Right atrium auricular region (tissue), 2 donors: ENCODE data around the gene GOT1. TPM values are rescaled to one million over a fixed set of nuclear protein-coding genes. Genes with fewer than 3 reads are reported as not detected.
A peak's percentile ranks its signal among the peaks of the same experiment; 100 is the strongest.

Experiments used
- DNase-seq: peaks from one replicate; pipeline ENCODE4 v3.0.0-alpha.2; 2019; ENCODE audit warnings: low spot score
- H3K27ac ChIP-seq, 2 donors: fragments of 200-600 bp; sonication (generic); 1 replicate in 1 of 2; 2 replicates in 1 of 2; pipeline ENCODE4 v1.5.1; 2016 to 2019
- H3K27me3 ChIP-seq, 2 donors: fragments of 200-600 bp; sonication (generic); one replicate each; pipeline versions ENCODE4 v1.5.1 to v1.6.0; 2017 to 2019
- H3K36me3 ChIP-seq: fragments of 200-600 bp; sonication (generic); one replicate; pipeline ENCODE4 v1.5.1; 2016
- H3K4me1 ChIP-seq, 2 donors: fragments of 200-600 bp; sonication (generic); one replicate each; pipeline versions ENCODE4 v1.5.1 to v1.6.0; 2017 to 2019
- H3K4me3 ChIP-seq, 2 donors: fragments of 200-600 bp; sonication (generic); 1 replicate in 1 of 2; 2 replicates in 1 of 2; pipeline ENCODE4 v1.5.1; 2017 to 2019; ENCODE audit warnings: mild to moderate bottlenecking in 1 of 2, moderate library complexity in 1 of 2
- H3K9me3 ChIP-seq, 2 donors: fragments of 200-600 bp; sonication (generic); one replicate each; pipeline ENCODE4 v1.5.1; 2019
- CTCF ChIP-seq, 2 donors: fragments of 200-600 bp; sonication (generic); IDR thresholded peaks; one replicate each; pipeline ENCODE4 v1.5.1; 2019; ENCODE audit warnings: antibody characterized with exemption in 2 of 2
- total RNA-seq, 2 donors: library from RNA; depleted of rRNA; stranded (reverse); fragments of >200 nt; gene quantifications; one replicate each; pipeline ENCODE4 v1.1.0, GENCODE V29; 2016

GOT1 gene
- total RNA-seq, 2 donors from 2014 or later: 289 to 443 TPM

DNA sequence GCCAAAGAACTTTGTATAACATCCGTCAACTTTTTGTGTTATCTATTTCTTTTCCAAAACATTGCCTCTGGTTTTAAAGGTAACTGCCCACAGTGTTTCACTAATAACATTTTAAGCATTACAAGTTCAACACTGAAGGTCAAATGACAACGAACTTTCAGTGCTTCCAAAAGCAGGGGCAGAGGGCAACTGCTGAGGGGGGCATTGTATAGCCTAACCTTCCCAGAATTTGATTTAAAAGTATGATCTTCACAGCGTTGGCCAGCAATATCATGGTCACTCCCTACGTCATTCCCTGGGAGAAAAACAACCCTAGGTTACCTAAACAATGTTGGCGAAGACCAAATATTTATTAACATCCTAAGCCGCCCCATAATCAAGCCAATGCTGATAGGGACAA, 2.5 kb upstream of the GOT1 start:
- H3K9me3 ChIP-seq: no peaks in the 10 kb centered on the region
- DNase-seq: no peak
- peak overlapping the region in 1 of 2 donors; percentile 5 for H3K4me3 ChIP-seq
- no peaks in the 10 kb centered on the region for H3K27me3 ChIP-seq
- TF ChIP-seq CTCF (IDR thresholded peaks at IDR 0.05): no peak
- peak overlapping the region; percentile 88 to 98 for H3K27ac ChIP-seq
- peaks cover 0 to 44% of the 10 kb centered on the region in 2 donors for H3K4me1 ChIP-seq
- H3K36me3 ChIP-seq: peaks cover 5% of the 10 kb centered on the region

- Histone ChIP-seq H3K27me3 (no peaks in the 10 kb centered on the region), H3K36me3 (peaks cover 9% of the 10 kb centered on the region), H3K9me3 (no peaks in the 10 kb centered on the region), H3K27ac (peak overlapping the region; percentile 88 to 98), H3K4me1 (peaks cover 0 to 44% of the 10 kb centered on the region in 2 donors), H3K4me3 (peak overlapping the region; percentile 89 to 91)
- TF ChIP-seq CTCF (IDR thresholded peaks at IDR 0.05): no peak
- DNase-seq: no peak
Observed at GRCh38 chr10:99432047-99432446, 1.6 kb upstream of the GOT1 start.

DNA sequence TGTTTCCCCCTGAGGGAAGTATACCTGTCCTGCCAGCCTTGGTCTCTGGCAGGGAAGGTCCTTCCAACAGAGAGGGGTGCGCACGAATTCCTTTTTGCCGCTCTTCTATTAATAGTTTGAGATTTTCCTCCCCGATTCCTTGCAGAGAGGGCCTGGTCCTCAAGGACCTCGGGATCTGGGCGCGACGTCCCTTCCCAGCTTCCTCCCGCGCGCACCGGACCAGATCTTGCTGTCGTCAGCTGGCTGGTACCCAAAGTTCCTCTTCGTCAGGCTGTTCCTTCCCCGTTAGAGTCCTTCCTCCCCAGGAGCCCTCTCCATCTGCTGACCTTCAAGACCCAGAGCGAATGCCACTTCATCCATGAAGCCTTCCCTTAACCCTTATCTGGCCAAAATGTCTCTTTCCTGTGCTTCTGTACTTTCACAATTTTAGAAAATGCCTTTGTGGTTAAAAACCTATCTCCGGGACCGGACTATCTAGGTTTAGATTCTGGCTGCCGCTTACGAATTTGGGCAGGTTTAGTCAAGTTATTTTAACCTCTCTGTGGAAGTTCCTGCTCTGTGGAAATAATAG, 851 bp upstream of the GOT1 start:
- H3K4me1 ChIP-seq: peaks cover 0 to 40% of the 10 kb centered on the region in 2 donors
- no peaks in the 10 kb centered on the region for H3K27me3 ChIP-seq
- H3K36me3 ChIP-seq: peaks cover 9% of the 10 kb centered on the region
- no peaks in the 10 kb centered on the region for H3K9me3 ChIP-seq
- no peak for TF ChIP-seq CTCF (IDR thresholded peaks at IDR 0.05)
- peak overlapping the region; percentile 89 to 91 for H3K4me3 ChIP-seq
- DNase-seq: peak; percentile 79
- H3K27ac ChIP-seq: peak overlapping the region; percentile 88 to 98

DNA sequence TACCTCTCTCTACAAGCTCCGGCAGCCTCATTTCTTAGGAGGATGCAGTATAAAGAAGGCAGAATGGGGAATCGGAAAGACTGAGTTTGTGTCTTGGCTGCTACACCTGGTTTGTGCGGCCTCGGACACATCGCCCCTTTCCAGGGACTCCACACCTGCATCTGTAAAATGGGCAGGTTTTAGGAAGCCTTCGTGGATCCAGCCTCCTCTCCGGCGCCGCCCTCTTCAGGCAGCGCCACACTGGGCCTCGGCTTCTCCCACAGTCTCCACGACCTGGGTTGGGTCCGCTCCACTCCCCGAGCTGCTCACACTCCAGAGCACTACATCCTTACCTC, 341 bp downstream of the GOT1 start:
- peaks cover 0 to 46% of the 10 kb centered on the region in 2 donors for H3K4me1 ChIP-seq

DNA sequence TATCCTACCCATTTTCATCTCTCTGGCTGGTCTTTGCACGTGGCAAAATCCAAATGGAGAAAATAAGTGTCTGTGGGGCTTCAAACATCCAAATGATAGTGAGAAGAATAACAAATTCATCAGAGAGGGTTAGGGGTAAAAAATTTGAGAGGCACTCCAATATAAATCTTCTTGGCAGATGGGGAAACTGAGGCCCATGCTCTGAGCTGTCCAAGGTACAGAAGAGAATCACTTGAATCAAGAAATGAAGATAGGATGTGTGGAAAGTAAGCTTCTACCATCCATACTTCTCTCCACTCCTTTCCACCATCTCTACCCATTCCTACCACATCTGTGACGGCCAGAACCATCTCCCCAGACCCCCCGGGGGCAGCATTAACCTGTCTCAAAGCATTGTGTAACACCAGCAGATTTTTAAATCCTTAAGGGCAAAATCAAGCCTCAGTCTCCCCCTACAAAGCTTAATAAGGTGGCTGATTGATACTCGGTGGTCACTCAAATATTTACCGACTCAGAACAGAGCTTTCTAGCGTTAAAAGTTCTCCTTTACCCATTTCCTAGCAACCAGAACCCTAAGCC, 818 bp downstream of the GOT1 start:
- peaks cover 0 to 46% of the 10 kb centered on the region in 2 donors for H3K4me1 ChIP-seq
- H3K27ac ChIP-seq: peak overlapping the region; percentile 88 to 98
- H3K4me3 ChIP-seq: peak overlapping the region; percentile 89 to 91
- H3K9me3 ChIP-seq: no peaks in the 10 kb centered on the region
- H3K27me3 ChIP-seq: no peaks in the 10 kb centered on the region
- H3K36me3 ChIP-seq: peaks cover 22% of the 10 kb centered on the region
- DNase-seq: no peak
- TF ChIP-seq CTCF (IDR thresholded peaks at IDR 0.05): no peak

More for the DNA sequence above, 341 bp downstream of the GOT1 start:
- no peaks in the 10 kb centered on the region for H3K9me3 ChIP-seq
- H3K27me3 ChIP-seq: no peaks in the 10 kb centered on the region
- no peak for TF ChIP-seq CTCF (IDR thresholded peaks at IDR 0.05)
- no peak for DNase-seq
- peaks cover 17% of the 10 kb centered on the region for H3K36me3 ChIP-seq
- H3K4me3 ChIP-seq: peak overlapping the region; percentile 89 to 91
- H3K27ac ChIP-seq: peak overlapping the region; percentile 88 to 98
